ENCODE data around the gene CASP9.
"Not testable (repeated sequence)": the region's sequence is repeated elsewhere in the genome, so short reads cannot be mapped to it uniquely, and the experiment has no call there.

CASP9 gene

GRCh38 chr1:15493869-15494390, 30.1 kb downstream of the CASP9 start:
- FAIRE-seq, result no peak

GRCh38 chr1:15492596-15492995, 31.4 kb downstream of the CASP9 start:
- no peak for FAIRE-seq

DNA sequence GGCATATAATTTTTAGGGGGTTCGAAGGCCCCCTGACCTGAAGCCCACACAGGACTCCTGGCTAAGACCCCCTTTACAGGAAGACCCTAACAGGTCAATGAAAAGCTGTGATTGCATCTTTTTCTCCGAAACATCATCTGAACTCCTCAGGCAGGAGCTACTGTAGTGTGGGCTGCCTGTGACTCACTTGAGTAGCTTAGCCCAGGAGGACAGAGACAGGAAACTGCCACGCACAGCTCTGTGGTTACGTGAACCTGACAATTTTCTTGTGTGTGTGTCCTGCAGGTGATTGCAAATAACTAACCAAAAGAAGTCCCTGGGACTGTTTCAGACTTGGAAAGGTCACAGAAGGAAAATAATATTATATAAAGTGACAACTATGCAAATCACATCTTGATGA, 33.0 kb downstream of the CASP9 start:
- FAIRE-seq, result not testable (repeated sequence)

- FAIRE-seq, result no peak
Measured at GRCh38 chr1:15489052-15489736, 34.8 kb downstream of the CASP9 start.

- no peak for FAIRE-seq
Measured at GRCh38 chr1:15488371-15488770, 35.6 kb downstream of the CASP9 start.

DNA sequence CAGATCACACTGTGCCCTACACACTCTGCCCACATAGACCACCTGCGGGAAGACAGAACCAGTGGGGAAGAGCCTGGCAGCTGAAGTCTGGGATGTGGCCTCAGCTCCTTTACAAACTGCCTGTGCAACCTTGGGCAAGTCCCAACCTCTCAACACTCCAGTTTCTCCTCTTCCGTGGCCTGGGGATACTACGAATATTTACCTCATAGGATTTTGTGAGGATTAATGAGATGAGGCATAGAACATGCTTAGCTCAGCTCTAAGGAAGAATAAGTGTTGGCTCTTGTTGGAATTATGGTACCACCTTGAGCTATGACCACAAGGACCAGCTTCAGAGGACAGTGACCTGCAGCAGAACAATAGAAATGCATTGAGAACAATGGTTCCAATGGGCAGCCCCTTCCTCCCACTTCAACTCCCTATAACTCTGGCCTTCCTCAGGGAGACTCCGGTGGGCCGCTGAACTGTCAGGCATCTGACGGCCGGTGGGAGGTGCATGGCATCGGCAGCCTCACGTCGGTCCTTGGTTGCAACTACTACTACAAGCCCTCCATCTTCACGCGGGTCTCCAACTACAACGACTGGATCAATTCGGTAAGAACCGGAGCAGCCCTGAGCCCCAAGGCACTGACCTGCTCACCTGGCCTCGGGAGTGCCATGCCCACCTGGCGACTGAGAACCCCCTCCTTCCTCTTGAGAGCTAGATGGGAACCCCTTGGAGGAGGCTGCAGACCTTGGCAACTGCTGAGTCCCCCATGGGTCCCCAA, 37.0 kb downstream of the CASP9 start:
- not testable (repeated sequence) for FAIRE-seq

DNA sequence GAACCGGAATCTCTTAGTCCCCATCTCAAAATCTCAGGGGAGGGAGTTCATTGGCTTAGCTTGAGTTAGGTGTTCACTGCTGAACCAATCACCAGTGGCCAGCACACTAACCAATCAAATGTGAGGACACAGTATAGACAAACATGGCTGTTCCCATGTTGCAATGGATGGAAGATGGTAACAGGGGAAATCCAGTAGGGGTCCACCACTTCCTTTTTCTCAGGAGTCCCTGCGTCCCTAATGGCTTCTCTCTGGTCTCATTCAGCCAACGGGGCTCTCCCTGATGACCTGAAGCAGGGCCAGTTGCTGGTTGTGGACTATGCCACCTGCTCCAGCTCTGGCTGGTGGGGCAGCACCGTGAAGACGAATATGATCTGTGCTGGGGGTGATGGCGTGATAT, 38.4 kb downstream of the CASP9 start:
- FAIRE-seq, result no peak

DNA sequence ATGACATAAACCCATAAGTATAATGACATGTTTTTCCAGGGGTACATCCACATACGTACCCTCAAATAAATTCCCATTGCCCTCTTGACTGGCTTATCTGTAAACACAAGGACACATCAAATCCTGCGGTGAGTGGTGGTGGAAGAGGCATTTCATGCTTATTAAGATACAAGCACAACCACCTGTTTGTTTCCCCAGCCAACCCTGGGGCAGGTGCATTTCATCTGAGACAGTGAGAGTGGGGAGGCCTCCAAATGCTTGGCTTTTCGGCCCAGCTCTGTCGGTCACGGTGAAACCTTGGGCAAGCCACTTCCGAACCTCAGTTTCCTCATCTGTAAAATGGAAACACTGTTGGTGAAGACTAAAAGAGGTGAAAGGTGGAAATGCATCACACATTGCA, 39.6 kb downstream of the CASP9 start:
- FAIRE-seq, result not testable (repeated sequence)

GRCh38 chr1:15483971-15484370, 40.0 kb downstream of the CASP9 start:
- no peak for FAIRE-seq

GRCh38 chr1:15482983-15483543, 41.0 kb downstream of the CASP9 start:
- FAIRE-seq, result not testable (repeated sequence)

- FAIRE-seq, result not testable (repeated sequence)
Measured at GRCh38 chr1:15482455-15482854, 41.6 kb downstream of the CASP9 start.

DNA sequence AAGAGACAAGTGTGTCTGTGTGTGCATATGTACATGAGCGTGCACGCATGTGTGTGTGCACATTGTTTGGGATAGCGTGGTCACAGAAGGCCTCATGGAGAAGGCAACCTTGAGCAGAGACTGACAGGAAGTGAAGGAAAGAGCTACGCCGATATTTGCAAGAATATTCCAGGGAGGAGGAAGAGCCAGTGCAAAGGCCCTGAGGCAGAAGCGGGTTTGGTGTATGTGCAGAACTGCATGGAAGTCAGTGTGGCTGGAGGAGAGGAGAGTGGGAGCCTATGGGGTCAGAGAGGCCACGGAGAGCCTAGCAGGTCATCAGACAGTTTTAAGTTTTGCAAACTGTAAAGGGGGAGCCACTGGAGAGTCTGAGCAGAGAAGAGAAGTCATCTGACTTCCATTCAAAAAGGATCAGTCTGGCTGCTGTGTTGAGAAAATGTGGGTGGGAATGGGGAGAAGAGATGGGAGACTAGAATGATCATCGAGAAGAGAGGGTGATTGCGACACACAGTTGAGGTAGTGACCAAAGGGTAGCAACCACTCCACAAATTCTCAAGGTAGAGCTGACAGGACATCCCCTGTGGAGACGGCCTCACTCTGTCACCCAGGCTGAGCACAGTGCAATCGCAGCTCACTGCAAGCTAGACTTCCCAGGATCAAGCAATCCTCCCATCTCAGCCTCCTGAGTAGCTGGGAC, 44.2 kb downstream of the CASP9 start:
- FAIRE-seq, result no peak

DNA sequence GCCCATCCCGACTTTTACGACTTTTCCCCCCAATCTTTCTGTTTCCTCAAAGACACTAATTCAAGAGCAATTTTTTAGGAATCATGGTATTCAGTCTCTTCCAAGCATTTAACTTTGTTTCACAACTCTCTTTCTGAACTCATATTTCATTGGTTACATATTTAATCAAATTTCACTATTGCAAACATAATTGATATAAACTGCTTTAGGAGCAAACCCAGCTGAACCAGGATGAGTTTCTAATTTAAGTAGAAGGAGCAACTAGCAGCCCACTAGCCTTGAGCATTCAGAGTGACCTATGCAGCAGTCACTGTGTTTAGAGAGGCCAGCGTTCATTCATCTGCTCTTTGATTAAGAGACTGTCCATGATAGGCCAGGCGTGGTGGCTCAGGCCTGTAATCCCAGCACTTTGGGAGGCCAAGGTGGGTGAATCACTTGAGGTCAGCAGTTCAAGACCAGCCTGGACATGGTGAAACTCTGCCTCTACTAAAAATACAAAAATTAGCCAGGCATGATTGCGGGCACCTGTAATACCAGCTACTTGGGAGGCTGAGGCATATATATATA, 46.3 kb downstream of the CASP9 start:
- no peak for FAIRE-seq

DNA sequence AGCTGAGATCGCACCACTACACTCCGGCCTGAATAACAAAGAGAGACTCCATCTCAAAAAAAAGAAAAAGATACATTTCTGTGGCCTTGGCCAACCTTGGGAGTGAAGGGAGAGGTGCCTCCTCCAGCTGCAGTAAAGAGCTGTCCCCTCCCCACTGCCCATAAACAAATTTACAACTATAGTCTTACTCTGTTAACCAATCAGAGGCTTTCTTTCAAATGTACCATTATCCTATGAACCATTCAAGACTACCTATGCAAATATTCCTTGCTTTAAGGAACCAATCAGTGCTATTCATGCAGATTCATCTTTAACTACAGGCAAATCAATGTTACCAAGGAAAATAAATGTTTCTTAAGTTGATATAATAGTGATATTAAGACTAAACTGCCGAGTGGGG, 47.1 kb downstream of the CASP9 start:
- no peak for FAIRE-seq

GRCh38 chr1:15475752-15476314, 48.2 kb downstream of the CASP9 start, which contains the start of gene CELA2B:
CELA2B (plus strand) TSS chr1:15476104; CDS start chr1:15476126, 22 bp downstream.
- FAIRE-seq, result no peak

GRCh38 chr1:15472587-15472986, 51.4 kb downstream of the CASP9 start:
- FAIRE-seq, result no peak

DNA sequence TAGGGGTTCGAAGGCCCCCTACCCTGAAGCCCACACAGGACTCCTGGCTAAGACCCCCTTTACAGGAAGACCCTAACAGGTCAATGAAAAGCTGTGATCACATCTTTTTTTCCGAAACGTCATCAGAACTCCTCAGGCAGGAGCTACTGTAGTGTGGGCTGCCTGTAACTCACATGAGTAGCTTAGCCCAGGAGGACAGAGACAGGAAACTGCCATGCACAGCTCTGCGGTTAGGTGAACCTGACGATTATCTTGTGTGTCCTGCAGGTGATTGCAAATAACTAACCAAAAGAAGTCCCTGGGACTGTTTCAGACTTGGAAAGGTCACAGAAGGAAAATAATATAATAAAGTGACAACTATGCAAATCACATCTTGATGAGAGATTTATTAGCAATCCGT, 52.3 kb downstream of the CASP9 start:
- FAIRE-seq, result not testable (repeated sequence)

- FAIRE-seq, result not testable (repeated sequence)
Measured at GRCh38 chr1:15471067-15471466, 52.9 kb downstream of the CASP9 start.

DNA sequence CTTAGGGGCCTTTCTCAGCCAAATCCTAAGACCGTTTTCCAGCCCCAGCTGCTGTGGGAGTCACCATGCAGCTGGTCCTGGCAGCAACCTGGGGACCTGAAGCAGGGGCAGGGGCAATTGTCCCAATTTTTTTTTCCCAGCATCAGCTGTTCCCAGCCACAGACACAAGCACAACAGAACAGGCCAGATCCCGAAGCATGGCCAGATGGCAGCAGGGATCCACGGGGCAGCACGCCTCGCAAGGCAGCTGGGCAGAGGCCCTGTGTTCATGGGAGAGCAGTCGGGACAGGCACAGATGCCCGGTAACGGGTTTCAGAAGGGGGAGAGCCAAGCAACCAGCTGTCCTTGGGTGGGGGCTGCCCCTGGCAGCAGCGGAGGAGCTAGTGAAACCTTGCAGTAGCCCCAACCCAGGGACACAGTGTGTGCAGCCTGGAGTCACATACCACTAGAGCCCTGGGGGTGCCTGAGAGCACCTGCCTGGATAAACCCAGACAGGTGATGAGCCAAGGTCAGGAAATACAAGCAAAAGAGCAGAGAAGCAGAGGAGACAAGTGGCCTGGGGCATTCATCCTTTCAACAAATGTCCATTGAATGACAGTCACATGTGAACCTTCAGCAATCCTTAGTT, 54.1 kb downstream of the CASP9 start:
- not testable (repeated sequence) for FAIRE-seq

GRCh38 chr1:15469361-15469760, 54.7 kb downstream of the CASP9 start:
- no peak for FAIRE-seq

GRCh38 chr1:15468145-15468544, 55.9 kb downstream of the CASP9 start:
- FAIRE-seq, result no peak

Measured in islet of Langerhans (tissue), 1 donor.